HEK293T (cell line): ENCODE measurements around the gene CEP68.

Experiments
- CTCF ChIA-PET: fragments of 350-600 bp; formaldehyde crosslinking; extraction: SDS; loops from one replicate; lab custom pipeline; 2021; ENCODE audit warnings: antibody characterized with exemption, inconsistent platforms; lab: Yijun Ruan, JAX
- POLR2A ChIA-PET: fragments of 350-600 bp; formaldehyde crosslinking; extraction: SDS; loops from one replicate; lab custom pipeline; 2020; ENCODE audit warnings: antibody characterized with exemption, inconsistent platforms; lab: Yijun Ruan, JAX
- DNase-seq: peaks from one replicate; pipeline ENCODE4 v3.0.0; 2012; ENCODE audit warnings: mixed read lengths; ENCODE audit errors: extremely low spot score
- ARNT ChIP-seq: fragments of 450-650 bp; IDR thresholded peaks from 2 replicates; pipeline ENCODE4 v1.6.1; 2017; ENCODE audit warnings: mild to moderate bottlenecking
- BHLHE40 ChIP-seq: fragments of 450-650 bp; IDR thresholded peaks from 2 replicates; pipeline ENCODE4 v1.6.1; 2016; ENCODE audit warnings: mild to moderate bottlenecking, moderate library complexity, borderline replicate concordance
- CTBP1 ChIP-seq: fragments of 450-650 bp; IDR thresholded peaks from 2 replicates; pipeline ENCODE4 v1.6.1; 2016; ENCODE audit warnings: borderline replicate concordance
- ELF4 ChIP-seq: fragments of 450-650 bp; IDR thresholded peaks from 2 replicates; pipeline ENCODE4 v1.6.1; 2017; ENCODE audit warnings: antibody characterized with exemption
- FOXA1 ChIP-seq: fragments of 450-650 bp; IDR thresholded peaks from 2 replicates; pipeline ENCODE4 v1.6.1; 2016; ENCODE audit warnings: mild to moderate bottlenecking
- FOXK2 ChIP-seq: fragments of 450-650 bp; IDR thresholded peaks from 2 replicates; pipeline ENCODE4 v1.6.1; 2016; ENCODE audit warnings: mild to moderate bottlenecking
- FOXM1 ChIP-seq: fragments of 450-650 bp; IDR thresholded peaks from 2 replicates; pipeline ENCODE4 v1.6.1; 2017; ENCODE audit warnings: mild to moderate bottlenecking, borderline replicate concordance
- HDGF ChIP-seq: fragments of 450-650 bp; IDR thresholded peaks from 2 replicates; pipeline ENCODE4 v1.6.1; 2017; ENCODE audit warnings: antibody characterized with exemption, borderline replicate concordance
- L3MBTL2 ChIP-seq: fragments of 450-650 bp; conservative IDR thresholded peaks from 2 replicates; pipeline ENCODE4 v1.6.1; 2016; ENCODE audit warnings: mild to moderate bottlenecking
- LEF1 ChIP-seq: fragments of 450-650 bp; IDR thresholded peaks from 2 replicates; pipeline ENCODE4 v1.6.1; 2017; ENCODE audit warnings: mild to moderate bottlenecking, borderline replicate concordance
- NFRKB ChIP-seq: fragments of 450-650 bp; IDR thresholded peaks from 2 replicates; pipeline ENCODE4 v1.6.1; 2016; ENCODE audit warnings: mild to moderate bottlenecking, moderate library complexity
- SP1 ChIP-seq: fragments of 450-650 bp; IDR thresholded peaks from 2 replicates; pipeline ENCODE4 v1.6.1; 2017
- SUZ12 ChIP-seq: fragments of 450-650 bp; IDR thresholded peaks from 2 replicates; pipeline ENCODE4 v1.6.1; 2016; ENCODE audit warnings: mild to moderate bottlenecking
- TARDBP ChIP-seq: fragments of 450-650 bp; IDR thresholded peaks from 2 replicates; pipeline ENCODE4 v1.6.1; 2016
- ZNF384 ChIP-seq: fragments of 450-650 bp; IDR thresholded peaks from 2 replicates; pipeline ENCODE4 v1.6.1; 2016
- TF ChIP-seq, protein P1 (sequence below): fragments of 450-650 bp; IDR thresholded peaks from 2 replicates; pipeline ENCODE4 v1.6.1; 2016

The CEP68 gene, protein sequence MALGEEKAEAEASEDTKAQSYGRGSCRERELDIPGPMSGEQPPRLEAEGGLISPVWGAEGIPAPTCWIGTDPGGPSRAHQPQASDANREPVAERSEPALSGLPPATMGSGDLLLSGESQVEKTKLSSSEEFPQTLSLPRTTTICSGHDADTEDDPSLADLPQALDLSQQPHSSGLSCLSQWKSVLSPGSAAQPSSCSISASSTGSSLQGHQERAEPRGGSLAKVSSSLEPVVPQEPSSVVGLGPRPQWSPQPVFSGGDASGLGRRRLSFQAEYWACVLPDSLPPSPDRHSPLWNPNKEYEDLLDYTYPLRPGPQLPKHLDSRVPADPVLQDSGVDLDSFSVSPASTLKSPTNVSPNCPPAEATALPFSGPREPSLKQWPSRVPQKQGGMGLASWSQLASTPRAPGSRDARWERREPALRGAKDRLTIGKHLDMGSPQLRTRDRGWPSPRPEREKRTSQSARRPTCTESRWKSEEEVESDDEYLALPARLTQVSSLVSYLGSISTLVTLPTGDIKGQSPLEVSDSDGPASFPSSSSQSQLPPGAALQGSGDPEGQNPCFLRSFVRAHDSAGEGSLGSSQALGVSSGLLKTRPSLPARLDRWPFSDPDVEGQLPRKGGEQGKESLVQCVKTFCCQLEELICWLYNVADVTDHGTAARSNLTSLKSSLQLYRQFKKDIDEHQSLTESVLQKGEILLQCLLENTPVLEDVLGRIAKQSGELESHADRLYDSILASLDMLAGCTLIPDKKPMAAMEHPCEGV

DNA sequence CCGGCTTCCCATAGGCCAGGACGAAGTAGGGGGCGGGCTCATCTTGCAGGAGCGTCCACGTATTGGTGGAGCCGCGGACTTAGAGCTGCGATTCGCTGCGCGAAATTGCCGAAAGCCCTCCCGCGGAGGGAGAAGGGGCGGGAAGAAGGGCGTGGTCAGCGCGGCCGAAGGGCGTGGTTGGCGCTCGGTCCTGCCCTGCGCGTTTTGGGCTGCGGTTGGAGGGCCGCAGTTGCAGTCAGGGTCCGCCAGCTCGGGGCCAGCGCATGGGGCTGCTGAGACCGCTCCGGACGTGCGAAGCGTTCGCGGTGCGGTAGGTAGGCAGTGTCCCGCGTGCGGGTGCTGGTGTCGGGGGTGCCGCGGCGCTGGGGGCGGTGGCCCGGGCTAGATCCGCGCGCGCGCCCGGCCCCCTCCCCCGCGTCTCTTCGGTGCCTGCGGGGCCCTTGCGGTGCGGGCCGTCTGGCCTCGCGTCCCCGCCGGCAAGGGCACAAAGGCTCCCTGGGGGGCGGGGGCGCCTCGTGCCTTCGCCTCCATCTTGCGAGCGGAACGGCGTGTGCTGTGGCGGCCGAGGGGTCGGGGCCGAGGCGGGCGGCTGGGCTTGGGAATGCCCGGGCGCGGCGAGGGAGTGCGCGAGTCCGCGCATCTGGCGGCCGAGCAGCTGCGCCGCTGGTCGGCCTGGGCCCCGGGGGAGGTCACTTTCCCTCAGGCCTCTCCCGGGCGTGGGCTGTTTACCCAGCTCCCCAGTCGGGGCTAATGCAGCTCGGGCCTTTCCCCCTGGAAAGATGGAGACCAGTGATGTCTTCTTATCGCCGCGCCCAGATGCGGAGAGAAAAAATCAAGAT is at the start of gene CEP68:
TSS of gene CEP68 (plus strand) at position 202 of the 839 bp plus-strand sequence. CDS start 13,029 bp downstream, outside the sequence.
- POLR2A ChIA-PET, result interaction anchor here (0.8 to 2.1 kb wide), 15 partner anchors 8 to 197 kb away, joined by 3 to 17 read pairs (median 4); partner anchors contain the start of genes ACTR2 and RAB1A
- TF ChIP-seq FOXA1 (no peak), SP1 (no peak), NFRKB (no peak), L3MBTL2 (peak; percentile 62; the same call in 1 of the 2 replicates), ELF4 (no peak), LEF1 (no peak), ZNF384 (no peak), FOXM1 (peak; percentile 60; the same call in 1 of the 2 replicates), HDGF (no peak), SUZ12 (no peak), ARNT (no peak), CTBP1 (no peak), BHLHE40 (no peak), TARDBP (no peak)
- CTCF ChIA-PET, result interaction anchor here (0.6 to 1.7 kb wide), 6 partner anchors 8 to 470 kb away, joined by 3 to 8 read pairs (median 3); no protein-coding TSS in a partner anchor
- peak; percentile 95 for DNase-seq

DNA sequence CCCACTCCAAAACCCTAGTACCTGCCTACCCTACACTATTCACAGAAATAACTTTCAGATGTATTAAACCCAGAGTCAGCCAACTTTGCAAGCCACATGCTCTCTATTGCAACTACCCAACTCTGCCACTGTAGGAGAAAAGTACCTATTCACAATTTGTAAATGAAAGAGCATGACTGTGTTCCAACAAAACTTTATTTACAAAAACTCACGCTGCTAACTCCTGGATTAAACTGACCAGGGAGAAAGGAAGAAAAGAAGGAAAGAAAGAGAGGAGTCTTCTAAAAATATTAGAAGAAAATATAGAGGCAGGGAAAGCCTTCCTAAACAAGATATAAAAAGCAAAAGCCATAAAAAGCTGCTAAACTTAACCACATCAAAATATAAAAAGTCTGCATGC is 42.4 kb upstream of the CEP68 start:
- POLR2A ChIA-PET, result no interaction called here
- TF ChIP-seq, protein P1, sequence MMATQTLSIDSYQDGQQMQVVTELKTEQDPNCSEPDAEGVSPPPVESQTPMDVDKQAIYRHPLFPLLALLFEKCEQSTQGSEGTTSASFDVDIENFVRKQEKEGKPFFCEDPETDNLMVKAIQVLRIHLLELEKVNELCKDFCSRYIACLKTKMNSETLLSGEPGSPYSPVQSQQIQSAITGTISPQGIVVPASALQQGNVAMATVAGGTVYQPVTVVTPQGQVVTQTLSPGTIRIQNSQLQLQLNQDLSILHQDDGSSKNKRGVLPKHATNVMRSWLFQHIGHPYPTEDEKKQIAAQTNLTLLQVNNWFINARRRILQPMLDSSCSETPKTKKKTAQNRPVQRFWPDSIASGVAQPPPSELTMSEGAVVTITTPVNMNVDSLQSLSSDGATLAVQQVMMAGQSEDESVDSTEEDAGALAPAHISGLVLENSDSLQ, result no peak
- TF ChIP-seq ARNT, result no peak
- TF ChIP-seq SUZ12, result no peak
- TF ChIP-seq FOXA1, result no peak
- TF ChIP-seq FOXK2, result no peak
- TF ChIP-seq FOXM1, result no peak
- no peak for TF ChIP-seq SP1
- TF ChIP-seq TARDBP, result no peak
- TF ChIP-seq ELF4, result no peak
- no peak for TF ChIP-seq LEF1
- TF ChIP-seq CTBP1, result no peak
- TF ChIP-seq L3MBTL2, result no peak
- TF ChIP-seq BHLHE40, result no peak
- CTCF ChIA-PET, result no interaction called here
- DNase-seq, result no peak

DNA sequence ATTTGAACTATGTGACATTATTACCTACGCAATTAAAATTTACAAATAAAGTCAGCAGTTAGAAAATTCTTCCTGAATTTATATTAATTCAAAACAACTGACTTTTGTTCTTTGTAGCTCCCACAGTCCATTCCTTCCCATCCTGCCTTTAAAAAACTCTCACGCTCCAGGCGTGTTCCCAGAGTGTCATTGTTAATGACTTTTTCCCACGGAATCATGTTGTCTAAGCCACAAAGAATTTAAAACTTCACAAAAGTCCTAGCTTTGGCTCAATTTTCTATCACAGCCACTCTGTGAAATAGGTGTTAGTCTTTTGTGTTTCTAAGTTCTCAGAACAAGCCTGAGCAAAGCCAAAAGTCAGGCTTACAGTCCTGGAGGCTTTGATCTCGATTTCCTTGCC is 40.5 kb upstream of the CEP68 start:
- POLR2A ChIA-PET, result no interaction called here
- DNase-seq, result no peak
- CTCF ChIA-PET, result no interaction called here
- TF ChIP-seq SP1, result no peak
- TF ChIP-seq, protein P1, result no peak
- TF ChIP-seq CTBP1, result no peak
- no peak for TF ChIP-seq FOXA1
- TF ChIP-seq FOXM1, result no peak
- no peak for TF ChIP-seq LEF1
- TF ChIP-seq ARNT, result no peak
- no peak for TF ChIP-seq SUZ12
- TF ChIP-seq TARDBP, result no peak
- TF ChIP-seq ELF4, result no peak
- TF ChIP-seq NFRKB, result no peak
- TF ChIP-seq FOXK2, result no peak

DNA sequence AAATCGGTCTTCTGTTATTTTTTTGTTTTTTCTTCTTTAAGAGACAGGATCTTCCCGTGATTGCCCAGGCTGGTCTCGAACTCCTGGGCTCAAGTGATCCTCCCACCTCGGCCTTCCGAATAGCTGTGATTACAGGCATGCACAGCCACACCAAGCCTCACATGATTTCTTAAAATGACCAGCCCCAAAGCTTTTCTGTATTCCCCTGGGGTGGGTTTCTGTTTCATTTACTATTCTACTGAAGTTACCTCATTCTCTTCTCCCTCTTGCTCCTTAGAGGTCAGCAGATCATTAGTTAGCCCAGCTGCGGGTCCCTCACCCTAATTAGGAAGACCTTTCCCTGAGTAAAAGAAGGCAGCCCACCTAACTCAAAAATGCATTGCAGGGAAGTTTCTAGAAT is 39.4 kb upstream of the CEP68 start:
- ChIA-PET POLR2A (no interaction called here), CTCF (no interaction called here)
- DNase-seq, result no peak
- no peak for TF ChIP-seq BHLHE40
- TF ChIP-seq TARDBP, result no peak
- no peak for TF ChIP-seq NFRKB
- TF ChIP-seq ARNT, result no peak
- no peak for TF ChIP-seq SUZ12
- no peak for TF ChIP-seq ZNF384
- TF ChIP-seq L3MBTL2, result no peak
- TF ChIP-seq CTBP1, result no peak
- no peak for TF ChIP-seq ELF4
- no peak for TF ChIP-seq FOXA1
- TF ChIP-seq, protein P1, result no peak
- no peak for TF ChIP-seq LEF1
- TF ChIP-seq HDGF, result no peak
- TF ChIP-seq FOXK2, result no peak
- no peak for TF ChIP-seq SP1
- TF ChIP-seq FOXM1, result no peak

DNA sequence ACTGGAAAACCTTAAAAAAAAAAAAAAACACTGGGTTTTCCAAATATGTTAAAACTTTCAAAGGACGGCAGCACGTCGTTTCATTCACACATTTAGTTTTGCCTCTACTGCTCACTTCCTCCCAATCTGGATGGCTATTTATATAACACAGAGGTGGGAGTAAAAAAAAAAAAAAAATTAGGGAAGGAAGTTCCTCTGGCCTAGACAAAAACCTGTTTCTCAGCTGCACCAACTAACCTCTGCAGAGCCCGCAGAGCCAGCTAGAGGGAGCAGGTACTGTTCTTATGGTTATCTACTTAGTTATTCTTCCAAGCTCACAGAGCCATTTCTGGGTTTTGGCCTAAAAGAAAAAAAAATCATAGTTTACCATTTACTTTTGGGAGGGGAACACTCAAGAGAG is 38.9 kb upstream of the CEP68 start:
- POLR2A ChIA-PET, result no interaction called here
- TF ChIP-seq ELF4 (no peak), LEF1 (no peak), NFRKB (no peak), TARDBP (no peak), FOXM1 (no peak), HDGF (no peak), SUZ12 (no peak)

More for the DNA sequence above, 38.9 kb upstream of the CEP68 start:
- DNase-seq, result no peak
- CTCF ChIA-PET, result no interaction called here
